Stimulated activated CD8-positive, alpha-beta memory T cell treated with anti-CD3 and anti-CD28 coated beads, Interleukin-12 subunit alpha, Interleukin-12 subunit beta, amount 100 ng/mL, for 1 hour (primary cell): ENCODE measurements around the gene MLLT10.

Experiments
- DNase-seq: peaks from one replicate; pipeline ENCODE4 v3.0.0-alpha.2; 2020; ENCODE audit warnings: low read depth

Gene MLLT10

DNA sequence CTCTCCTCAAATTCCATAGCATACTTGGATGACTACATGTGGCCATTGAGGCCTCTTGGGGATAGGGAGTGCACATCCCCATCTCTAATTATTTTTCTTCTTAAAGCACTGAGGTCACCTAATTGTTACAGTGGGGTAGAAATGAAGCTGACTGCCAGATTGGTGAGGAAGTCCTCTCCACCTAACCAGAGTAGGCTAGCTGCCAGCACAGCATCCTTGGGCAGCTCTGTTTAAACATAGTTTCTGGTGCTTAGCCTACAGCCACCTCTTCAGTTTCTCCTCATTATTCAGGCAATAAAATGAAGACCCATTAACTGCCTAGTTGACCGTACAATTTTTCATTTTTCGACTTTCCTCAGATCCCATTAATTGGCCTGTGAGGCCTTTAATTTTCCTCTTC, 104.6 kb downstream of the MLLT10 start:
- DNase-seq: no peak

- DNase-seq: no peak
Measured at GRCh38 chr10:21648040-21648439, 114.0 kb downstream of the MLLT10 start.

DNA sequence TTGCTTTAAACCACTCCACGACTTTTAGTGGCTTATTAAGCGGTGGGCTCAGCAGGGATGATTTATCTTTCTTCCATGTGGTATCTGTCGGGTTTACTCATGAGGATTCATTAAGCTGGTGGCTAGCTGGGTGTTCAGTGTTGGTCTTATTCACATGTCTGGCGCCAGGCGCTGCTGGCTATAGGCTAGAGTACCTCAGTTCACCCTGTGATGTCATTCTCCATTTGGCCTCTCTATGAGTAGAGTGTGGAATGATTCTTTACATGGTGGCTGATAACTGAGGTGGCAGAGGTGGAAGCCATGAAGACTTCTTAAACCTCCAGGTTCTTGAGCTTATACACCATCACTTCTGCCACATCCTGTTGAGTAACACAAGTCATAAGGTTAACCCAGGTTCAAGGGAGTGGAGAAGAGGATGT, 115.4 kb downstream of the MLLT10 start:
- DNase-seq: no peak

- no peak for DNase-seq
Measured at GRCh38 chr10:21650353-21650752, 116.3 kb downstream of the MLLT10 start.

DNA sequence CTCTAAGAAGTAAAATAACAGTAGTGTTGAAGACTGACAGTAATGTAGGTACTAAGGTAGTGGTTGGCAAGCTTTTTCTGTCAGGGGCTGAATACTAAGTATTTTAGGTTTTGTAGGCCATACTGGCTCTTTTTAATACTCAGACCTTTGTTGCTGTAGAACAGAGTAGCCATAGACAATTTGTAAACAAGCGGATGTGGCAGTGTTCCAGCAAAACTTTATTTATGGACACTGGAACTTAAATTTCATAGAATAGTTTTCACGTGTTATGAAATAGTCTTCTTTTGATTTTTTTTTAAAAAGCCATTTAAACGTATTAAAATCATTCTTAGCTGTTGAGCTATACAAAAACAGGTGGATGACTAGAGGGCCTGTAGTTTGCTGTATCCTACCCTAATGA, 121.2 kb downstream of the MLLT10 start:
- no peak for DNase-seq

DNA sequence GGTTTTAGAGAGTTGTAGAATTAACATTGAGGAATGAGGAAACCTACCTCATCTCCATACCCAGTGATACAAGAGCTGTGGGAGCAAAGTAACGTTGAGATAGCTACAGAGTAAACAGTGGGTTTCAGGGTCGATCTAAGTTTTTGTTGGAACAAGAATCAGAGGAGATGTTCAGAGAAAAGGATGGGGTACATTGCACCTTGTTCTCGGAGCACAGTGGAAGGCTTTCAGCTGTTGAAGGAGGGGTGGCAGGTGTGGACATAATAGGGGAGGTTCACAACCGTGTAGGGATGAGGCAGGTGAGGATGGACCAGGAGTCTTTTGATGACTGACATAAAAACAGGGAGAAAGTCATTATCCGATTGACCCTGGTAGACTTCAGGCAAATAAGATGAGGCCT, 121.7 kb downstream of the MLLT10 start:
- DNase-seq: no peak

GRCh38 chr10:21661087-21661486, 127.1 kb downstream of the MLLT10 start:
- DNase-seq: no peak

DNA sequence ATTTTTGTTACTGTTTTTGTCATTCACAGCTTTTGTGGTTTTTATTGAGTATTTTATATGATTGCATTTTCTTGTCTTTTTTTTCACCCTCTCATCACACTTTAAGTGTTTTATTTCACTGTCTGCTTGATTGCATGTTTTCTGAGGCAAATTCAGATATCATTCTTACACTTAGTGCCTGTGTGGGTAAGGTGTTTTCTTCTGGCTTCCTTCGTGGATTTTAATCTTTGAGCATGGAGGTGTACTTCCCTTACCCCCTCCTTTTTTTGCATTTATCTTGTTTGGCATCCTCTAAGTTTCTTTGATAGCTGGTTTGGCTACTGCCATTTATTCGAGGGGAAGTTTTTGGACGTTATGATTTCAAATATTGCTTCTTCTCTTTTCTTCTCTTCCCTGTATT, 127.9 kb downstream of the MLLT10 start:
- DNase-seq: no peak

- no peak for DNase-seq
Measured at GRCh38 chr10:21662635-21663034, 128.6 kb downstream of the MLLT10 start.

- DNase-seq: no peak
Measured at GRCh38 chr10:21668831-21669230, 134.8 kb downstream of the MLLT10 start.

DNA sequence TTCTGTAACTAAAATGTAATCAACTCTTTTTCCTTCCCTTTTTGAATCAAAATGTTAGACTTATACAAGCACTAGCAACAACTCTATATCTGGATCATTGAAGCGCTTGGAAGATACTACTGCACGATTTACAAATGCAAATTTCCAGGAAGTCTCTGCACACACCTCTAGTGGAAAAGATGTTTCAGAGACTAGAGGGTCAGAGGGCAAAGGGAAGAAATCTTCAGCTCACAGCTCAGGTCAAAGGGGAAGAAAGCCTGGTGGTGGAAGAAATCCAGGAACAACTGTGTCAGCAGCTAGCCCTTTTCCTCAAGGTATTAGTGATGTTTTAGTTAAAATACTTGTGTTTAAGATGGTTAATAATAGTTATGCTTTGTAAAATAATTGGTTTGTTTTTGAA, 136.4 kb downstream of the MLLT10 start:
- no peak for DNase-seq

DNA sequence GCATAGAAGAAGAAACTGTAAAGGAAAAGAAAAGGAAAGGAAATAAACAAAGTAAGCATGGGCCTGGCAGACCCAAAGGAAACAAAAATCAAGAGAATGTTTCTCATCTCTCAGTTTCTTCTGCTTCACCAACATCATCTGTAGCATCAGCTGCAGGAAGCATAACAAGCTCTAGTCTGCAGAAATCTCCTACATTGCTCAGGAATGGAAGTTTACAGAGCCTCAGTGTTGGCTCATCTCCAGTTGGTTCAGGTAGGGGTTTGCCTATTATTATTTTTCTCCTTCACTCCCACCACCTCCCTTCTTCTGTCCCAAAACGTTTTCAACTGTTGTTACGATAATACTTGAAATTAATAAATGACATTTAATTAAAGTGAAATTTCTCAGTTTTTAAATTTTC, 139.6 kb downstream of the MLLT10 start:
- no peak for DNase-seq

DNA sequence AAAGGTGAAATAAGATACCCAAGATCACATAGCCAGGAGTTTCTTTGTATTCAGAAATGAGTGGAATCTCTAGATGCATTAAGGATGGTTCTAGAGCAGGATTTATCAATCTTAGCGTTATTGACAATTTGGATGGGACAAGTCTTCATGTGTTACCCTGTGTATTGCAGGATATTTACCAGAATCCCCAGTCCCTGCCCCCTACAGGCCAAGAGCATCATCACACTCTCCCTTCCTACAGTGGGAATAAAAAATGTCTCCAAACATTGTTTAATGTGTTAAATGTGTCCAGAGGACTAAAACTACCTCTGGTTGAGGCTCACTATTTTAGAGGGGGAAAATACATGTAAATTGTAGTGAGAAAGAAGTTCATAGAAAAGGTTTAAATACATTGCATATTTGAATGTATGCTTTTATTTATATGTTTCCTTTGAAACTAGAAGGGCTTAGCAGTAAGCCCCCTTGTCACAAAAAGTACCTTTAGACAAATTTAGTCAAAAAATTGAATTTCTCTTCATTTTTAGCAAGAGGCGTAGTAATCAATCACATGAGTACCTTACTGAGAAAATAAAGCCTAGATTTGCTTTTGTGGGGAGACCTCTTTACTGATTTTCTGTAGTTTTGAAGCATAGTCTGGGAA, 141.2 kb downstream of the MLLT10 start:
- DNase-seq: peak; percentile 10

DNA sequence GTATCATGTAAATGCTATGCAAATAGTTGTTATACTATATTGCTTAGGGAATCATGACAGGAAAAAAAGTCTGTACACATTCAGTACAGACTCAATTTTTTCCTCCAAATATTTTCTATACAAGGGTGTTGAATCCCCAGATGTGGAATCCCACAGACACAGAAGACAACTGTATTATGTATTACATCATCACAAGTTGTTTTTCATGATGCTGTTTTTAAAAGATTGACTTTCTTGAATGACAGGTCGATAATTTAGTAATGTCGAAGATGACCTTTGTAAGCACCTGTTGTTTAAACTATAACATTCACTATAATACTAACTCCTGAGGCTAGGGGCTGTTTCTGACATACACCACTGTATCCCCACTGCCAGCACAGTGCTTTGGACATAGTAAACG, 143.5 kb downstream of the MLLT10 start:
- no peak for DNase-seq

DNA sequence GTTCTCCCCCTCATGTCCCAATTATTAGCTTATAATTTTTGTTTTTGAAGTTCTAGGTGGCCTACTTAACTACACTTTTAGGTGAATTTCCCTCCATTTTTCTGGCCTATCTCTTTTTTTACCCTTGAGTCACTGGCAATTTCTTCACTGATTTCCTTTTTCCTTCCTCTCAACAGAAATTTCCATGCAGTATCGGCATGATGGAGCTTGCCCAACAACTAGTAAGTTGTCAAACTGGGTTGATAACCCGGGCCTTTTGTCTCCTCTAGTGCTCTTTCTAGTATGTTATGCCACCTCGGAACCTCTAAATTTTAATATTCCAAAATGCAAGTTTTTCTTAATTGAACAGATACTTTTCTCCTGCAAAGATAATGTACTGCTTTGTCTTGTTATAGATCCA, 147.1 kb downstream of the MLLT10 start:
- DNase-seq: no peak

DNA sequence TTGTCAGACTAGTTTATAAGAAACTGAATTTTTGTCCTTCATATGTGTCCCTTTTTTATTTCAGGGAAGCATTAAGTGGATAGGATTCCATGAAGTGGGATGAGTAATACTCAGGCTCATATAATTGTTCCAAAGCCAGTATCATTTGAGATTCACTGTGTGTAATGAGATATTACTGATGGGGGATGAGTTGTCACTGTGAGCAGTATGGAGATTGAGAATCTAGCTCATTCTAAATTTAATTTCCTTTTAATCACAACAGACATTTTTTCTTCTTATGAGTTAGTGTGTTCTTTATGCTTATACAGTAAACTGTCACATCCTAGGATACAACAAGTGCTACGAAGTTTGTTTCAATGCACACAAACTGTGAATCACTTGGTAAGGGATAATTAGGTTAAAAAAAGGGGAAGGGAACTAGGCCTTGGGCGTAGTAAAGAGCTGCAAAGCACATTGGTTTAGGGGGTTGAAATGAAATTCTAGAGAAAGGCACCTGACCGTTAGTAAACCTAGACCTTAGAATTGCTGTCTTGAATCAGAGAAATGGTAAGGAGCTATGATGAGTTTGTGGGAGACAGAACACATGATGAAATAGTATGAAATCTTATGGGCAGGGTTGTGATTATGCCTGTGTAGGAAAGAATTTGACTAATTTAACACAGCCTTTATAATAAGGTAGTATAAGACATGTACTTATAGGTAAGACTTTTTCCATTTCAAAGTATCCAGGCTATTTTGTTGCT, 153.4 kb downstream of the MLLT10 start:
- no peak for DNase-seq

DNA sequence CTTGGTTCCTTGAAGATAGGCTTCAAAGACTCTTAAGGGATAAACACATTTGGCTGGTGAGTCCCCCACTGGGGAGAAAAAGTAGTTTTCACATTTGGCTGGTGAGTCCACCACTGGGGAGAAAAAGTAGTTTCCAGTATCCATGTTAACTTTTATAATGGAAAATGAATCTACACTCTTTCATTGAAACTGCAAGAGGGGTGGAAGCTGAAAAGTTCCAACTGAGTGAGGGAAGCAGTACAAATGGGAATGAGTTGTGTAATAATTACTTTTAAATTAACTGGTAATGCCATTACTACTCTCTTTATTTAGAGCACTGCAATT, 153.9 kb downstream of the MLLT10 start:
- DNase-seq: no peak

- no peak for DNase-seq
Measured at GRCh38 chr10:21688870-21689269, 154.8 kb downstream of the MLLT10 start.

- DNase-seq: no peak
Measured at GRCh38 chr10:21689881-21690280, 155.8 kb downstream of the MLLT10 start.

DNA sequence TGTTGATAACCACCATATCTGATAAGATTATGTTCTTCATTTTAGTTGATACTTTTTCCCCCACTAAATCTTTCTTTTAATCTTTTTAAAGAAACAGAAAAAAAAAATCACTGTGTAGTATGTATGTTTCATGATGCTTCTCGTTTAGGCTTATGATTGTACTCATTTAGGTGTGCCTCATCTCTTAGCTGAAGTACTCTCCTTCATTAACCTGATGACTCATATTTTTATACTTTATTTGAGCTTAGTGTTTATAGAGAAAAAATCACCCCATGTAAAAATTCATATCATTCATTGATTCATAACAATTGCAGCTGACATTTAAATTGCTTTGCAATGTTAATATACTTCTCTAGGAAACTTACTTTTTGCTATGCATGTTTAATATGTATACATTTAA, 158.9 kb downstream of the MLLT10 start:
- no peak for DNase-seq

DNA sequence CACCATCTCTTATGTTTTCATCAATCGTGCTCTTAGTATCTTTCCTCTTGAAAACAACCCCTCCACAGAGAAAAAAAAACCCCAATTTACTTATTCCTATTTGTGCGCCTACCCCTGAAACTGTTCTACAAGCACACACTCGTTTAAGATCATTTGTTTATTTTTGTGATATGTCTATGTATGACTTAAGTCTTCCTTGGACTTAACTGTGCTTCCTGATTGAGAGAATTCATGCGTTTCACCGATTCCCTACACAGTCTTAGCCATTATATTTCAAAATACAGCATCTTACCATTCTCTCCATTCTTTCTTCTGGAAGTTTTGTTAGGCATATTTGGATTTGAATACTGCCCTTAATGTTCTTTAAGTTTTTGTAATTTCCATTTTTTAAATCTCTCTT, 159.4 kb downstream of the MLLT10 start:
- DNase-seq: no peak

DNA sequence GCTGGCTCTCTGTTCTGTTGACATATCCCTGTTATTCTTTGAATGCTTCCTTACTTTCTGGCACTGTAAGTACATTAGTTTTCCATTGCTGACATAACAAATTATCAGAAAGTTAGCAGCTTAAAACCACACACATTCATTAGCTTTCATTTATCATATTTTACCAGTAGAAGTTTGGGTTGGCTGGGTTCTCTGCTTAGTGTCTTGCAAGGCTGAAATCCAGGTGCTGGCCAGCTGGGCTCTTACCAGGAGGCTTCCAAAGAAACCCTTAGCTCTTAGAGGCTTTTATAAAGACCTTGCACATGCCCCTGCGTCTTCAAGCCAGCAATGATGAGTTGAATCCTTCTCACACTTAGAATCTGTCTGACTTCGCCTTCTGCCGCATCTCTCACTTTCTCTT, 160.6 kb downstream of the MLLT10 start:
- no peak for DNase-seq

DNA sequence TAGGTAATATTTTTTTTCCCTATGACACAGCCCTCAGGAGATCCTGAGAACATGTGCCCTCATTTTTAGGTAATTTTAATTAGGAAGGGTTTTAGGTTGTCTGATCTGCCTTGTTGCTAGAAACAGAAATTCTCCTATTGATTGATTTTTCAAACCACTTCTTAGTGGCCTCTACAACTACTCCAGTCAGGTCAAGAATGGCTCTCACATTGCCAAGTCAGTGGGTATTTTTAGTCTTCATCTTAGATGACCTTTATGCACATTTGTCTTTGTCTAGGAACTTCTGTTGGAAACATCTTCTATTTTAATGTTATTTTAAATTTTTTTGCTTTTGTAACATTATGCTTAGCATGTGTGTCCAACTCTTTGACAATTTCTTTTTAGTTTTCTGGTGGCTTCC, 162.3 kb downstream of the MLLT10 start:
- DNase-seq: no peak

- DNase-seq: no peak
Measured at GRCh38 chr10:21699575-21699974, 165.5 kb downstream of the MLLT10 start.
